HG03097 (cell line): ENCODE results near the gene METAP1.
"Not testable (repeated sequence)": the region's sequence is repeated elsewhere in the genome, so short reads cannot be mapped to it uniquely, and the experiment has no call there.

Experiments used
- ATAC-seq: cut with Tn5 transposase; IDR thresholded peaks from one replicate; pipeline ENCODE4 v1.9.1; 2021; ENCODE audit not compliant: unreplicated experiment, low FRiP score

METAP1 gene

GRCh38 chr4:99054428-99054994 lies 59.0 kb downstream of the METAP1 start:
- peak; percentile 57 for ATAC-seq

DNA sequence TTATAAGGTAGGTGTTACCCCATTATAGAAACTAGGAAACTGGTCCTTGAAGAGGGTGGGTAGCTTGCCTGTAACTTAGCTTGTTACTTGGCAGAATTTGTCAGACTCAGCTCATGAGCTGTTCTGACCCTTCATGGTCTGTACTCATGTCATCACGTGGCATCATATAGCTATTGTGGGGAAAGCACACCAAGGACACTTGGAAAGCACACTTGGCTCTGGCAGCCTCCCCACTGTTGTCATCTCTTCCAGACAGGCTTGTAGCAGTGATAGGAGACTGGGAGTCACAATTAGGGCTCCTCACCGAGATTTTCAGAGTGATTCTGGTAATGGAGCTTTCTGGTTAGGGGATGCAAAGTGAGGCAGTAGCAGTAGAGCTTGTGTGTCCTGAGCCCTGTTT lies 62.7 kb downstream of the METAP1 start:
- no peak for ATAC-seq

- ATAC-seq, result no peak
These were observed 64.0 kb downstream of the METAP1 start for GRCh38 chr4:99059550-99059949.

GRCh38 chr4:99061048-99061700 lies 65.7 kb downstream of the METAP1 start:
- ATAC-seq, result no peak

GRCh38 chr4:99062120-99062519 lies 66.6 kb downstream of the METAP1 start:
- ATAC-seq, result peak; percentile 48

DNA sequence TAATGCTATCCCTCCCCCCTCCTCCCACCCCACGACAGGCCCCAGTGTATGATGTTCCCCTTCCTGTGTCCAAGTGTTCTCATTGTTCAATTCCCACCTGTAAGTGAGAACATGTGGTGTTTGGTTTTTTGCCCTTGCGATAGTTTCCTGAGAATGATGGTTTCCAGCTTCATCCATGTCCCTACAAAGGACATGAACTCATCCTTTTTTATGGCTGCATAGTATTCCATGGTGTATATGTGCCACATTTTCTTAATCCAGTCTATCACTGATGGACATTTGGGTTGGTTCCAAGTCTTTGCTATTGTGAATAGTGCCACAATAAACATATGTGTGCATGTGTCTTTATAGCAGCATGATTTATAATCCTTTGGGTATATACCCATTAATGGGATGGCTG lies 70.0 kb downstream of the METAP1 start:
- ATAC-seq, result not testable (repeated sequence)

DNA sequence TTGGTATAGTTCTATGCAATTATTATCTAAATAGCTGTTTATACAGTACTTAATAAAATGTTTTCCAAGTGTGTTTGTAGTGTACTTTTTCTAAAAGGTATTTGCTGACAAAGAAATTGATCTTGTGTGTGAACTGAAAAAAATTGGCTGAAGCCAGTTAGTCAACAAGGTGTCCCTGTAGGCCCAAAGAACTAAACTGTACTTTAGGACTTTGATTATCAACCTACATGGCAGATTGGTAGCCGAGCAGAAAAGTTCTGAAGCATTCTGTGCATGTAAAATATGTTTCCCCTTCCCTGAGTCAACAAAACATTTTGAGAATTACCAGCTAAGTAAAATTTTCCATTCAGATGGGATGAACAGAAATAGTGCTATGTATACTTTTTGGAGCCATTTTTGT lies 72.1 kb downstream of the METAP1 start:
- ATAC-seq, result no peak

- no peak for ATAC-seq
These were observed 75.6 kb downstream of the METAP1 start for GRCh38 chr4:99071159-99071558.

DNA sequence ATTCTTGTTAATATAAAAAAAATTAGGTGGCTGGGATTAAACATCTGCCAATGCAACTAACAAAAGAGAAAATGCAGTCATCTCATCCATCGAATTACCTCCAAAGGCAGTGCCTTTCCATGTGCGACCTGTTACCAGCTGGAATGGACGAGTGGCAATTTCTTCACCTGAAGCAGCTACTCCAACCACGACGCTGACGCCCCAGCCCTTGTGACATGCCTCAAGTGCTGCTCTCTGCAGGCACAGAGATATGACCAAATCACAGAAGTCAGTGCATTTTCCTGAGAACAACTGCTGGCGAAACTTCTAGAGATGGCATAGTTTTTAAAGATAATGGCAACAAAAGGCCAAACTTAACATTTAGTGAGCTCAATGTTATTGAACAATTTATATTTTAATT lies 79.3 kb downstream of the METAP1 start:
- ATAC-seq, result no peak

GRCh38 chr4:99076292-99076976 lies 80.9 kb downstream of the METAP1 start:
- no peak for ATAC-seq

GRCh38 chr4:99077177-99077576 lies 81.7 kb downstream of the METAP1 start:
- no peak for ATAC-seq

GRCh38 chr4:99078336-99078735 lies 82.8 kb downstream of the METAP1 start:
- no peak for ATAC-seq

DNA sequence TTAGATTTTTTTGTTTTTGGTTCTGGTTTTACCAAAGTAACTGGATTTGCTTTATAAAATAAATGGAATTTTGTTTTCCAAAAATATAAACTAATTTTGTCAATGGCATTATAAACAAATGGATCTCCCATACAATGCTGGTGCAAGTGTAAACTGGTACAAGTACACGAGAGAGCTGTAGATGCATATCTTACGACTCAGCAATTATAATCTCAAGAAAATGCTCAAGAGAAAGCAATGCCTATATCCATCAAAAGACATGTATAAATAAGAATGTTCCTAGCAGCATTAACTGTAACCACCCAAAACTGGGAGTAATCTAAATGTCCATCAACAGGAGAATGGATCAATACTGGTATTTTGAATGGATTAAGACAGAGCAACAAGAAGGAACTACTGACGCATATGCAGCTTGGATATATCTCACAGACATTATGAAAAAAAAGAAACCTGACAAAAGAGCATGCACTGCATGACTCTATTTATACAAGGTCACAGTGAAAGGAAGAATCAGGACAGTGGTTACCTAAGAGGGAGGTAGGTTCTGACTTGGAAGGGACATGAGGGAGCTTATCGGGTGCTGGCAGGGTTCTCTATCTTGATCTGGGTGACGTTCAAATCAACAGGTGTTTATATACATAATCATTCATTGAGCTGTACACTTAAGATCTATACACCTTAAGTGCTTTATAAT lies 83.6 kb downstream of the METAP1 start:
- ATAC-seq, result no peak

GRCh38 chr4:99079625-99080295 lies 84.2 kb downstream of the METAP1 start:
- ATAC-seq, result no peak

- not testable (repeated sequence) for ATAC-seq
These were observed 85.3 kb downstream of the METAP1 start for GRCh38 chr4:99080869-99081268.

DNA sequence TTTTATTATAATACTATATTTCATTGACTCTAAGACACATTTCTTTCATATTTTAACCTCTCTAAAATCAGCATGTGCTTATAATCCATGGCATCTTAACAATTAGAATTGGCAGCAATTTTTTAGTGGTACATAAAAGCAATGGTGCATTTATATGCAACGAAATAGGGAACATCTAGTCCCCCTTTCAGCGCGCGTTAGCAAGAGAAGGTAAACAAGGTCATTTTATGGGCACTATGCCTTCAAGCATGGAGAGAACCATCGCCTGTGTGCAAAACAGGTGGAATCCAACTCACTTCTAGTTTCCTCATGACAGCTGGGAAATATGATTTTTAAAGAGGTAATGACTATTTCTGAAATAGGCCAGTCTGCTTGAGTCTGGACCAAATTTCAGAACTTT lies 86.7 kb downstream of the METAP1 start:
- ATAC-seq, result no peak

DNA sequence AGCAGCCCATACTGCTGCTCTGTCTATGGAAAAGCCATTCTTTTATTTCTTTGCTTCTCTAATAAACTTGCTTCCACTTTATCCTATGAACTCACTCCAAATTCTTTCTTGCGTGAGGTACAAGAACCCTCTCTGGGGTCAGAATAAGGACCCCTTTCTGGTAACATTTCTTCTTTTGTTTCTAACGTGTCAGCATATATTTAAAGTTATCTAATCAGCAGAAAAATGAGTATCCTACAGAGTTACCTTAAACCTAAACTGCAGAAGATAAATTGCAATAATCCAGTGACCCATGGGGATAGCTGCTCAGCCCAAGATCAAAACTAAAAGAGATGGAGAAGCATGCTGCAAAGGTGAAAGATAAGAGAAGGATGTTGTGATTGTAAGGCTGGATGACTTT lies 89.1 kb downstream of the METAP1 start:
- no peak for ATAC-seq

- ATAC-seq, result peak; percentile 13
These were observed 92.5 kb downstream of the METAP1 start for GRCh38 chr4:99088023-99088449.

DNA sequence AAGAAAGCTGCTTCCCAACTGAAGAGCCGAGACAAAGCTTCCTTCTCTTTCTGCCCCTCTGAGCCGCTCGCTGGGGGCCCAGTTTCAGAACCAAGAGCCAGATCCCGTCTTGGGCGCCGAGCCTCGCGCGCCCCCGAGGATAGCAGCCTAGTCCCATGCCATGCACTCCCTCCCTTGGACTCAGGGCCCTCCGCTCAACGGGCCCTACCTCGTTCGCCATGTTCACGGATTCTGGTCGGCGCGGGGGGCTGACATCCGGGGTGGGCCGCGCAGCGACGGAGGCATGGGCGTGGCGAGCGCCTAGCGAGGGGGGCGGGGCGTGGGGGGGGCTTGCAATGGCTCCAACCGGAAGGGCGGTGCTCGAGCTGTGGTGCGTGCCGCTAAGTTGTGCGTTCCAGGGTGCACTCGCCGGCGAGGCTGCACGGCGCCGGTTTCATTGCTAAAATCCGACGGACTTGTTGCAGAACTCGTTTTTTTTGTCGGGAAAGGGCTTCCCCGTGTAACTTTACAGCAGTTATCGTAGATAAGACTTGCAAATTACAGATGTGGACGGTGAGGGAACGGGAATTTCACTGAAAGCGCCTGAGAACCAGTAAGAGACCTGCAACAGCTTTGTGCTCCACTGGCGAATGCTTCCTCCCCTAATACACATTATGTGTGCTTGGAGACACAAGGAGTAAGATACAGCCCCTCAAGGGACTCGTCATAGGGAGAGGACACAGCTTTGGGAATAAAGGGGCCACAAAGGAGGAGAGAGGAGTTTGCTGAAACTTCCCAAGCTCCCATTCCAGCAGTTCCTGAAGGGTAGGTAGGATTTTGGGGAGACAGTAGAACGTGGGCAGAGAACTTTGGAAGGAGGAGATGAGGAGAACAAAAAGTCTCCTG lies 93.2 kb downstream of the METAP1 start, which contains the start of gene ADH5:
Gene ADH5 (minus strand): TSS at position 308 of the 885 bp plus-strand sequence. CDS start 88 bp downstream, at position 220.
- peak; percentile 94 for ATAC-seq
